ENCODE data around the gene SMAD9. TPM values are rescaled to one million over a fixed set of nuclear protein-coding genes. Genes with fewer than 3 reads are reported as not detected.

Gene SMAD9
- total and polyA plus RNA-seq, 9 of the 15 experiments (the other 6 are each of a cell fraction or from before 2014, with no cell fraction given): 0.02 to 0.08 (median 0.03) TPM; not detected in 4

DNA sequence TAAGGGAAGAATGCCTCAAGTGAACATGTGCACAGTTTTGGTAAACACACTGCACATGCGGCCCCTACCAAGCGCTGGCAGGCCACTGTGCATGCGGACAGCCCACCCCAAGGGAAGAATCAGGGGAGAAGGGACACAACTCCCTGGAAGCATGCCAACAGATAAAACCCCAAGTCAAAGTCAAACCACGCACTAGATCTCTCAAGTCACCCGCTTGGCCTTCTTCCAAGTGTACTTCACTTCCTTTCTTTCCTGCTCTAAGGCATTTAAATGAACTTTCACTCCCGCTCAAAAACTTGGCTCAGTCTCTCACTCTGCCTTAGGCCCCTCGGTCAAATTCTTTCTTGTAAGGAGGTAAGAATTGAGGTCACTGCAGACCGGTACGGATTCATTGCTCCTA, 105.6 kb downstream of the SMAD9 start (continued):
- TF ChIP-seq, protein P1, sequence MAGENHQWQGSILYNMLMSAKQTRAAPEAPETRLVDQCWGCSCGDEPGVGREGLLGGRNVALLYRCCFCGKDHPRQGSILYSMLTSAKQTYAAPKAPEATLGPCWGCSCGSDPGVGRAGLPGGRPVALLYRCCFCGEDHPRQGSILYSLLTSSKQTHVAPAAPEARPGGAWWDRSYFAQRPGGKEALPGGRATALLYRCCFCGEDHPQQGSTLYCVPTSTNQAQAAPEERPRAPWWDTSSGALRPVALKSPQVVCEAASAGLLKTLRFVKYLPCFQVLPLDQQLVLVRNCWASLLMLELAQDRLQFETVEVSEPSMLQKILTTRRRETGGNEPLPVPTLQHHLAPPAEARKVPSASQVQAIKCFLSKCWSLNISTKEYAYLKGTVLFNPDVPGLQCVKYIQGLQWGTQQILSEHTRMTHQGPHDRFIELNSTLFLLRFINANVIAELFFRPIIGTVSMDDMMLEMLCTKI (IDR thresholded peaks at IDR 0.05; ENCODE audit: partially characterized antibody): no peak
- no peak for TF ChIP-seq CXXC5 (CRISPR knock-in tag; IDR thresholded peaks at IDR 0.05)
- no peak for TF ChIP-seq CHCHD3 (CRISPR knock-in tag; IDR thresholded peaks at IDR 0.05)
- no peak for TF ChIP-seq SRSF1 (IDR thresholded peaks at IDR 0.05; ENCODE audit: low read depth, low read length)
- TF ChIP-seq TOE1 (IDR thresholded peaks at IDR 0.05; ENCODE audit: borderline replicate concordance): no peak
- no peak for TF ChIP-seq TOE1 (CRISPR knock-in tag; IDR thresholded peaks at IDR 0.05; ENCODE audit: borderline replicate concordance, low read depth)
- TF ChIP-seq NUFIP1 (IDR thresholded peaks at IDR 0.05; ENCODE audit: partially characterized antibody): no peak
- TF ChIP-seq SAP30 (IDR thresholded peaks at IDR 0.05; ENCODE audit: borderline replicate concordance, insufficient read depth, low read depth, low read length, poor library complexity, severe bottlenecking): no peak
- no peak for TF ChIP-seq HEY1 (CRISPR knock-in tag; IDR thresholded peaks at IDR 0.05; ENCODE audit: borderline replicate concordance)
- no peak for TF ChIP-seq CSDE1 (IDR thresholded peaks at IDR 0.05)
- TF ChIP-seq, protein P2, sequence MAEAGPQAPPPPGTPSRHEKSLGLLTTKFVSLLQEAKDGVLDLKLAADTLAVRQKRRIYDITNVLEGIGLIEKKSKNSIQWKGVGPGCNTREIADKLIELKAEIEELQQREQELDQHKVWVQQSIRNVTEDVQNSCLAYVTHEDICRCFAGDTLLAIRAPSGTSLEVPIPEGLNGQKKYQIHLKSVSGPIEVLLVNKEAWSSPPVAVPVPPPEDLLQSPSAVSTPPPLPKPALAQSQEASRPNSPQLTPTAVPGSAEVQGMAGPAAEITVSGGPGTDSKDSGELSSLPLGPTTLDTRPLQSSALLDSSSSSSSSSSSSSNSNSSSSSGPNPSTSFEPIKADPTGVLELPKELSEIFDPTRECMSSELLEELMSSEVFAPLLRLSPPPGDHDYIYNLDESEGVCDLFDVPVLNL (CRISPR knock-in tag; IDR thresholded peaks at IDR 0.05; ENCODE audit: low read depth): no peak
- no peak for TF ChIP-seq TRIM24 (IDR thresholded peaks at IDR 0.05)
- no peak for TF ChIP-seq MIER1 (IDR thresholded peaks at IDR 0.05; ENCODE audit: low read depth)
- no peak for TF ChIP-seq ATF6 (CRISPR knock-in tag; IDR thresholded peaks at IDR 0.05)
- TF ChIP-seq HLTF (IDR thresholded peaks at IDR 0.05): no peak
- TF ChIP-seq E2F3 (CRISPR knock-in tag; IDR thresholded peaks at IDR 0.05): no peak
- TF ChIP-seq SAFB (IDR thresholded peaks at IDR 0.05; ENCODE audit: borderline replicate concordance, low read depth, low read length): no peak
- peak; percentile 34 for TF ChIP-seq ARID1B (IDR thresholded peaks at IDR 0.05)
- TF ChIP-seq MAX (CRISPR knock-in tag; IDR thresholded peaks at IDR 0.05): peak; percentile 48; the same call in 1 of the 2 replicates
- TF ChIP-seq MNT (conservative IDR thresholded peaks at IDR 0.05): peak; percentile 30 to 49; a peak in 3 of 4 replicates
- no peak for TF ChIP-seq SNRNP70 (optimal IDR thresholded peaks at IDR 0.05; ENCODE audit: low read depth, low read length)
- TF ChIP-seq RBM22 (IDR thresholded peaks at IDR 0.05; ENCODE audit: low read depth, low read length, poor library complexity, severe bottlenecking): no peak
- TF ChIP-seq, protein P3, sequence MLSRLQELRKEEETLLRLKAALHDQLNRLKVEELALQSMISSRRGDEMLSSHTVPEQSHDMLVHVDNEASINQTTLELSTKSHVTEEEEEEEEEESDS (CRISPR knock-in tag; IDR thresholded peaks at IDR 0.05): no peak
- TF ChIP-seq EHMT2 (IDR thresholded peaks at IDR 0.05): peak; percentile 58; the same call in 1 of the 2 replicates
- no peak for TF ChIP-seq MTA2 (IDR thresholded peaks at IDR 0.05; ENCODE audit: low read depth)

All from K562 (cell line).